GM18507 (cell line): ENCODE data around the gene PLEKHA1.

Experiments used
- DNase-seq: peaks from one replicate; pipeline ENCODE4 v3.0.0; 2011; ENCODE audit warnings: low read depth; ENCODE audit not compliant: insufficient read length; ENCODE audit errors: extremely low spot score
- FAIRE-seq: peaks from 2 replicates; lab custom pipeline; 2011; peaks lifted over from hg19 to GRCh38; lab: Jason Lieb, UNC

PLEKHA1 gene

DNA sequence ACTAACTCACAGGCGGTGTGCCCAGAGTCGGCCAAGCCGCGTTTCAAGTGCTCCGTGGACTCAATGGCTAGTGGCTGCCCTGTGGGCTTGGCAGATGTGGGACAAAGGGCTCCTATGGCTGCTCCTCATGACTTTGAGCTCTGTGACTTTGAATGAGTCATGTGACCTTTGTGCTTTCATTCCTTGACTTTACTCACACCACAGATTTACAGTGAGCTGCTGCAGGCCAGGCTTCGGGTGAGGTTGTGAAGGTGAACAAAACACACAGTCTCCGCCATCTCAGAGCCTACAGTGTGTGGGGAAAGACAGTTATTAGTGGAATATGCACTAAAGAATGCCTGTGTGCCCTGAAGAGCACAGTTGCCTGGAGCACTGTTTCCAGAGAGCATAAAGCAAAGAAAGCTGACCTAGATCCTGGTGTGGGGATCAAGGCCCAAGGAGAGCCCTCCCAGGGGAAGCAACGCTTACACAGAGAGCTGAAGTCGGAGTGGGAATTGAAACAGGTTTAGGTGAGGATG is 29.7 kb upstream of the PLEKHA1 start:
- FAIRE-seq: no peak

DNA sequence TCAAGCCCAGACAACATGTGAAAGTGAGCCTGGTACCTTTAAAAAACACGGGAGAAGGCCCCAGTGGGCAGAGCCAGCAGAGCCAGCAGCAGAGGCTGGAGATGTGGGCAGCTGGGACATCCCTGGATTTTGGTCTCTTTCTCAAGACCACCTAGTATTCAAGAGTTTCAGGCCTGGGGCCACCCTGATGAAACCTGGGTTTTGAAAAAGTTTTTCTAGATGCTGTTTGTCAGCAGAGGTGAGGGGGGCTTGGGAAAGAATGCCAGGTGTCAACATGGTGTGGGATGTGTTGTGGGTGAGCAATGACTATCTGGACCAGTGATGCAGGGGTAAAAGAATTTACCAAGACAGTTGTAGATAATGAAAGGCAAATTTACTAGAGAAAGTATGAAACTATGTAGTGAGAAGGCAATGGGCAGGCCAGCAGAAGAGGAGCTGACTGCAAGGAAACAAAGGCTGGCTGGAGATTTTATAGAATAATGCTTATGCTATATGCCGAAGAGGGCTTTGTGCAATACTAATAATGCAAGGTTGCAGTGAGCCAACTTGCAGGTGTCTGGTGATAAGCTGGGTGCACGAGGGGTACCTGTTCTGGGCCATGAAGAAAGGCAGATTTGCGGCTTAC is 28.1 kb upstream of the PLEKHA1 start:
- FAIRE-seq: no peak

More for the DNA sequence above, 29.7 kb upstream of the PLEKHA1 start:
- DNase-seq: no peak

DNA sequence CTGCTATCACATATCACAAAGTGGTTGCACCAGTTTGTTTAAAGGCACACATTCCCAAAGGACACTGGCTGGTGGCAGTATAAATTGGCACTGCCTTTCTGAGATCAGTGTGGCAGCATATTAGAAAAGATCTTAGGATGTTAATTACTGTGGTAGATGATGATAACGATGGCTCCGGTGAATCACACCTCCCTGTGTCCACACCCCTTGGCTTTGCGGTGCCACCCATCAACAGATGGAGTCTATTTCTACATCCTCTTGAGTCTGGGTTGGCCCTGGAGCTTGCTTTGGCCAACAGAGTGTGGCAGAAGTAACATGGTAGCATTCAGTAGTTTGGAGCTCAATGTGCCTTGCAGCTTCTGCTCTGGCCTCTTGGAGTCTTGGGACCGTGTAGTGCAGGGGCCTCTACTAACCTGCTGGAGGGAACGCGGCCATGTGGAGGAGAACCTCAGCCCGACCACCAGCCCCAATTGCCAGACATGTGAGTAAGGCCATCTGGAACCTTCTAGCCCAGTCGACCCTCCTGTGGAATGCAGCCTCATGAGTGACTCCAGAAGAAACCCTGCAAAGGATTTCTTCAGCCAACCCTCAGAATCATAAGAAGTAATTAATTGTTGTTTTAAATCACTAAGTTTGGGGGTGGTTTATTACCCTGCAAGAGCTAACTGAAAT is 27.2 kb upstream of the PLEKHA1 start:
- DNase-seq: no peak
- no peak for FAIRE-seq

More for the DNA sequence above, 28.1 kb upstream of the PLEKHA1 start:
- DNase-seq: no peak

DNA sequence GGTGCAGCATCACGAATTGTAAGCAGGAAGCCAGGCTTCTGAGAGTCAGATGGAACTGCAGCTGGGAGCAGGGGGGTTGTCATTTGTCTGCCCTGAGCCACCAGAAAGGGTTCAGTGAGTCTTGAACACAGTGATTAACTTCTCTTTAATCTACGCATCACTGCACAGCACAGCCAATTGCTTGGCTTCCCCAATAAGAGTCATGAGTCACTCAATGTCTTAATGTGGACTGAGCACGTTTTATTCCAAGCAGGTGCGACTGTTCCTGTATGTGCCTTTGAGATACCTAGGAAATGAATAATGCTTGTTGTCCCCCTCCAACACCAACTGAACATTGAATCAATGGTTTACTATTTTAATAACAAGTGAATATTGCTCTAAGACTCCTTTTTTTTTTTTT is 26.0 kb upstream of the PLEKHA1 start:
- FAIRE-seq (no peak), DNase-seq (no peak)

DNA sequence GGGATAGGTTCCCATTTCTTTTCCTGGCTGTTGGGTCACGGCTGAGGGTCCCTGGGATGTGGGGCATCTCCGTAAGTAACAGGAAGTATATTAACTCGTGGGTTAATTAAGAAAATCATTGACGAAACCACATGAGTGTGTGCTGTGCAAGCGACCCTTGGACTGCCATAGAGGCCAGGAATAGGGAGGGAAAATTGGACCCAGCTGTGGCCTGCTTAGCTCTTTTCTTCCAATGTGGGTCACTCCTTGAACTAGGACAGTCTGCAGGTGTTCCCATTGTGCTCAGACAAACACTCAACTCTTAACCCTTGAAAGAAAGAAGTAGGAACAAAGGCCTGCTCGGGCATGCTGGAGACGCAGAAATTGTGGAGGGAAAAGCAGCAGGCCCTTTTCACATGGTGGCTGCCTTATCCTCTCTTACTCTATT is 25.6 kb upstream of the PLEKHA1 start:
- DNase-seq: no peak
- FAIRE-seq: no peak

DNA sequence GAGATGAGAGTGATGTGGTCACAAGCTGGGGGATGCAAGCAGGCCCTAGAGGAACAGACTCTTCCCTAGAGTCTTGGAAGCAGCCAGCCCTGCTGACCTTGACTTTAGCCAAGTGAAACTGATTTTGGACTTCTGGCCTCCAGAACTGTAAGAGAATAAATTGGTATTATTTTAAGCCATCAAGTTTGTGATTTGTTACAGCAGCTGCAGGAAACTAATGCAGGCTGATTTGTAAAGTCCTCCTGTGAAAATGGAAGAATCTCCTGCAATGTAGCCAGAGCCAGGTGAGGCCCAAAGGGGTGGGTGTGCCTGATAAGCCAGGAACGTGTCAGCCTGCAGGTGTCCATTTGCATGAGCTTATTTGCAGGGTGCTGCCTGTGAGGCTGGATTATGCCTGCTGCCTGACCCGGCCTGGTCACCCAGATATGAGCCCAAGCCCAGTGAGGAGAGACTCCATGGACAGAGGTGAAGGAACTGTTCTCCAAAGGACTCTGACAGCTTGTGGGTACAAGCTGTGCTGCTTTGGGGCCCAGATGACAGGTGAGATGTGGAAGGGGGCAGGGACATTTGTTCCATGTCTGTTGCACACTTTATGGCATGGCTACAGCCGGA is 24.6 kb upstream of the PLEKHA1 start:
- DNase-seq: no peak
- FAIRE-seq: no peak

DNA sequence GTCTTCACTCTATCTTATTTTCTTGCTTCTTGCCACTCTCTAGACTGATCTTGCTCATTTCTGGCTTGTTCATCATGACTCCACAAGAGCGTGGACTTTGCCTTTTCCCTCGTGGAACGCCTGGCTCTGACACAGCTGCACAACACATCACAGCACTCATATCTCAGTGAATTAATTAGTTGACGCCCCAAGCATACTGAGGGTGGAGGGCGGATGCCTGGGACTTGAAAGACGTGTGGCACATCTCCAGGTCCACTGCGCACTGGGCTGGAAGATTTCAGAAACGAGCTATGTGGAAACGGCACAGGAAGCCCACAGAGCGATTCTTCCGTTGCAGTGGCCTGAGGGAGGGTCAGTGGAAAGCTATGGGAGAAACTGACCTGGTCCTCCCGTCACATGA is 23.6 kb upstream of the PLEKHA1 start:
- FAIRE-seq: no peak

DNA sequence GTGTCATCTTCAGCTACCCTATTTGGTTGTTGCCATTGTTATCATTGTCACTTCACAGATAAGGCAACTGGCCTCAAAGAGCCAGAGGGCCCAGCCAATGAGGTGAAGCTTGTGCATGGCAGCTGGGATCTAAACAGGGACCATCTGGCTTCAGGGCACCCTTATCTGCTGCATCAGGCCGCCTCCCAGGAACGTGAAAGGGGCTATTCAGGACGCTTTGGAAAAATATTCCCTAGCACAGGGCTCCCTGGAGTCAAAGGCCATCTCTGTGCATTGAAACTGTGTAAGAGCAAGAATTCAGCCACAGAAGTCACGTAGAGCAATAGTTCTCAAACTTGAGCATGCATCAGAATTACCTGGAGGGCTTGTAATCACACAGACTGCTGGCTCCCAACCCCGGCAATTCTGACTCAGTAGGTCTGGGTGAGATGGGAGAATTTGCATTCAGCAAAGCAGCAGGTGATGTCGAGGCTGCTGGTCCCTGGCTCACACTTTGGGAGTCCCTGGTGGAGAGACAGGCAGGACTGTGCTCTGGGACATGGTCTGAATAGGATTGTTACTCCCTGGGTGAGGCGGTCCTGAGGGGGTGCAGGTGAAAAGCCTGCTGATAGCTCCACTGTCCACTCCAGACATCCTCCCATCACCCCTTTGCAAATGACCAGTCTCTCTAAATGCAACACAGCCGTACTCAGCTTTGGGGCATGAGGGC is 21.5 kb upstream of the PLEKHA1 start:
- FAIRE-seq: no peak

More for the DNA sequence above, 23.6 kb upstream of the PLEKHA1 start:
- no peak for DNase-seq

DNA sequence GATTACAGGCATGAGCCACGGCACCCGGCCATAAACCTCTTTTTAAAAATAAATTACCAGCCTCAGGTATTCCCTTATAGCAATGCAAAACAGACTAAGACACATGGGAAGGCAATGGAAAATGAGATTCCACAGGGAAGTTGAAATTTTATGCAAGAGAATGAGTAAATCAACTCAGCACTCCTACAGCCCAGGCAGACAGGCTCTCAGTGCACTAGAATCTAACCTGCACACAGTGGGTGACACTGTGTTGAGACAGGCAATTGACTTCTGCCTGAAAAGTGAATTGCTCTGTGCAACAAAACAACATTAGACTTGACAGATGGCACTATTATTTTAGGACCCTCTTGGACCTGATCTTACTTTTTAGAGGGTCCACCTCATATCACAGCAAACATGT is 20.1 kb upstream of the PLEKHA1 start:
- DNase-seq: no peak
- FAIRE-seq: no peak

More for the DNA sequence above, 21.5 kb upstream of the PLEKHA1 start:
- DNase-seq: no peak

DNA sequence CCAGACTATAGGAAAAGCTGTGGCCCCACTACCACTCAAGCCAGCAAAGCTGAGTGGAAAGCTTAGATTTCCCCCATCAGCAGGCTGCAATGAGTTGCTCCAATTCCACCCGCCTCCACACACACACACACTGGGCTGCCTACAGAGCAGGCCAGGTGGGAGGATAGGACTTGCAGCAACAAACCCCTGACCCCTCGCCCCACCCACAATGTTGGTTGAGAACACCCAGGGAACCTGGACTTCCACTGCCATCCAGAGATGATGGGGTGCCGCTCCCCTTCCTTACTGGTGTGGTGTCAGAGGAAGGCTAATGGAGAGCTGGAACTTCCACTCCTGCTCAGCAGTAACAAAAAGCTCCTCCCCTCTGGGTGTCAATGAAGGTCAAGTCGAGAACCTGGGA is 16.8 kb upstream of the PLEKHA1 start:
- FAIRE-seq: no peak

DNA sequence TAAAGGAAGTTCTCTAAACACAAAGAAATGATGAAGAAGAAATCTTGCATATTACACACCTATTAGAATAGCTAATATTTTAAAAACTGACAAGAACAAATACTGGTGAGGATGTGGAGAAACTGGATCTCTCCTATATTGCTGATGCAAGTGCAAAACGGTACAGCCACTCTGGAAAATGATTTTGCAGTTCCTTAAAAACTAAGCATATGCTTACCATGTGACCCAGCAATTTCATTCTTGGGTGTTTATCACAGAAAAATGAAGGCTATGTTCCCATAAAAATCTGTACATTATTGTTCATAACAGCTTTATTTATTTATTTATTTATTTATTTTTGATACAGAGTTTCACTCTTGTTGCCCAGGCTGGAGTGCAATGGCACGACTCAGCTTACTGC is 14.9 kb upstream of the PLEKHA1 start:
- FAIRE-seq (no peak), DNase-seq (no peak)

More for the DNA sequence above, 16.8 kb upstream of the PLEKHA1 start:
- DNase-seq: no peak

DNA sequence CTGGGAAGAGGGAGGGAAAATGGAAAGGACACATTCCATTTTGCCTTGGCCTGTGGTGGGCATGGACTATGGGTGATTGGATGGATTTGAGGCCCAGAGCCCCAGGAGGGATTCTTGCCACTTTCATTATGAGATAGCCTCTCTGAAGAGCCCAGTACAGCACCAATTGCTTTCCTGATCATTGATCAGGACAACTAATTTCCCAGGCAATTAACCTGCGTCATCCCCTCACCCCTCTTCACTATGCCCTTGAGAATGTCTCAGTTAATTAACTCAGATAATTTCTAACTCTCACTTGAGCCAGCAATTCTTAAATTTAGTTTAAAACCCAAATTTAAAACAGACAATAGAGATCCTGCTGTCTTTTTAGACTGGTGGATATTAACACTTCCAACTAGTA is 13.5 kb upstream of the PLEKHA1 start:
- DNase-seq: no peak
- no peak for FAIRE-seq

DNA sequence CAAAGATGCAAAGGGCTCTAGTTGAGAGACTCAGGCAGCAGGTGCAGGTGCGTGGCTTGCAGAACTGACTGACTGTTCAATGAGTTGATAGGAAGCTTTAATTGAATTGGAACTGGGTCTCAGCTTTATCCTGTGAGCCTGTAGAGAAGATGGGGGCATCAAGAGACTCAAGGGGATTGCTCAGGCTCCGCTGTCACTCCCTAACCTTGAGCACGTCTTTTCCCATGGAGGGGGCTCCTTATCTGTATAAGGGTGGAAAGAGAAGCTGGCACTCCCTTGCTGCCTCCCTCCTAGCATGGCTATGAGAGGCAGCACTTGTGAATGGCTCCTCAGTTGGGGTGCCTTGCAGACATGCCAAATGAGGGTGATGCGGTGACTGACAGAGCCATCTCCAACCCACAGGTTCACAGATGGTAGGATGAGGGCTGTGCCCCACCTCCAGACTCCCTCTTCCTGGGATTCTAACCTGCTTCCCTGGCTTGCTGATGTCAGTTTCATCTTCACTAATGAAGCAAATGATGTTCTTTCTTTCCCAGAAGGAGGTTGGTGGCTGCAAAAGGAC is 12.4 kb upstream of the PLEKHA1 start:
- DNase-seq (no peak), FAIRE-seq (no peak)

DNA sequence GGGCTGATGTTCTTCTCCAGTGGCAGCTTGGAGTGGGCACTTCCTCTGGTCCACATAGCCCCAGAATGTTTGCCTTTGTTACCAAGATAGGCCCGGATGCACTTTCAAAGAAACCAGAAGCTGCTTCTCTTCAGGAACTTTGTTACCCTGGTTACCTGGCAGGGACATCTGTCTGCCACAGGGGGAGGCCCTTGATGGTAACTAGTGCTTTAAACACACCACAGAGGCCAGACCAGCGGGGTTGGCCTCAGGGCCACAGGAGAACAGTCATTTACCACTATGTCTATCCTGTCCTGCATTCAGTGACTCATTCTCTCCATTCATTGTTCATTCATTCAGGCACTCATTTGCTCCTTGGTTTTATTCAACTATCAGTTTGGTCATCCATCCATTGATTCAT is 11.9 kb upstream of the PLEKHA1 start:
- DNase-seq (no peak), FAIRE-seq (no peak)

DNA sequence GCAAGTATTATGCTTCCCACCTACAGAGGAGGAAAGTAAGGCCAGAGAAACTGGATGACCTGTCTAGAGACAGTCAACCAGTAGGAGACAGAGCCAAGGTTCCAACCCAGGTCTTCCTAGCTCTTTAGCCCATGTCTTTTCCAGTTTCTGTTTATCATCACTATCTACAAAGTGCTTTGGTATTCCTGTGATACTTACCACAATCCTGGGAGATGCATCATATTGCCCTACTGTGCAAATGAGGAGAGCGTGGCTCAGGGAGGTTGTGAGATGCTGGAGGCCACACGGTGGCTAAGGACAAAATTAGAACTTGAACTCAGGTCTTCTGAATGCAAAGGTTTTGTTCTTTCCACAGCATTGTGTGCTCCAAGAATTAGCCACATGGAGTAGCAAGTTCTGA is 11.2 kb upstream of the PLEKHA1 start:
- FAIRE-seq (no peak), DNase-seq (no peak)

DNA sequence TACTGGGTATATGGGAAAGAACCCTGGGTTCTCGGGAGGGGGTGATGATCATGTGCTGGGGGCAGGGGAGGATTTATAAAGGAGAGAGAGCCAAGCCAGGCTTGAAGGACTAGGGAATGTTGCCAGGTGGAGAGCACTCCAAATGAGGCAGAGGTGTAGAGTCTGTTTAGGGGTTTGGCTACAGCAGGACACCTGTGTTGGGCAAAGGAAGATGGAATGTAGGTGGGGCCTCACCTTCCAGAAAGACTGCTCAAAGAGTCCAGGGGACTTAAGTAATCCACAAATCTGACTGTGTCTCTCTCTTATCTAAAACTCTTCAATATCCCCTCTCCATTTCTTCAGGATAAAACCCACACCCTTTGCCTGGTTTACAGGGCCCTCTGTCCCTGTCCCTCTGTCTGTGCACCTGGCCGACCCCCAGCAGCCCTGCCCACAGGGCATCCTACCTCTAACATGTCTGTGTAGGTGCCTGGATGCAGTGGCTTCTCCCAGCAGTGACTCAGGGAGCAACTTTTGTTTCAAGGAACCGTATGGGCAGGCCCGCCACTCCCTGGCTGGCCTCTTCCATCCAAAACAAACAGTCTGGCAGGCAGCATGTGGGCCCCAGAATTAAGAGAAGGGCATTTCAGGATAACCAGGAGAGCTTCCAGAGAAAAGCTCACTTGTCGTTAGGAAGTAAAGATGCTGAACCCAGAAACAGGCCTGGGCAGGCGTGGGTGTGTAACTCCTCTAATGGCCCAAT is 10.6 kb upstream of the PLEKHA1 start:
- DNase-seq (no peak), FAIRE-seq (no peak)

DNA sequence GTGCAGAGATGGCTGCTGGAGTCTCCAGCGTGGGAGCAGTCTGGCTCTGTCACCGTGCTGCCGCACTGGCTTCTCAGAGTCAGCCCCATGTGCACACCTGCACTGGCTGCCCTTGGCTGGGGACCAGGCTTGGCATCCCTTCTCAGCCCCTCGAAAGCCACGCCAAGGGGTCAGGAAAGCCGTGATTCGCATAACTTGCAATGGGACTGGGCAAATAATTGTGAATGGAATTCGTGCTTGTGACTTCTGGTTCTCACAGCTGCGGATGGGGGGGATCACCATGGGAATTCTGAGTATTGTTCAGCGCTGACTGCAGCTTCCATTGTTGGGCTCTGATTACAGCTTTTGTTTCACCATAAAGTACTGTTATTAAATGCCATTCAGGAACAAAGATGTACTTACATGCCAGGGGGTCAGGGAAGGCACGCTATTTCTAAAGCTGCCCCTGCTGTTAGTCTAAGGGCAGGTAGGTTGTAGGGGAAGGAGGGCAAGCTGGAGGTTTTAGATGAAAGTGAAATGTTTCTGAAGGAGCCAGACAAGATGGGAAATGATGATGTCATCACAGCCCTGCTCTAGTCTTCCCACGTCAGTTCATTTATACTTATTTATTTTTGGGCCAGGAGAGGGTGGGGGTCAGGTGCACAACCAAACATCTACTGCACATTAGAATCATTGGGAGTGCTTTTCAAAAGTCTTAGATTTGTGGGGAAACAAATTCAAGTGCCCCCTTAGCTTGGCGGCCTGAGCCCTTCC is 5.8 kb upstream of the PLEKHA1 start:
- FAIRE-seq (no peak), DNase-seq (no peak)

DNA sequence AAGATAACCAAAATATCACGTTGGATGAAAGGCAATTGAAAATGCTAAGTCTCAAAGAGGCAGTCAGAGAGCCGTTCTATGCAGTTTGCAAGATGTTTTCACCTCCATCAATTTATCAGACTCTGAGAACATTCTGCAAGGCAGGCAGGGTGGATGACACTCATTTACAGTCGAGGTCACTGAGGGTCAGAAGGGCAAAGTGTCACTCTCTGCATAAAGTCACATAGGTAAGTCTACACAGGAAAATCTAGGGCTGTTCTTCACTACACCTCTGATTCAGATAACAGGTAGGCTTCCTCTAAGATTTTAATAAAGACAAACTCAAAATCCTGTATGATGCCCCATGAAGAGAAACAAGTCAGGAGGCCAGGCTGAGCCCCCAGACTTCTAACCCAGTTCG is 1.4 kb upstream of the PLEKHA1 start:
- no peak for DNase-seq
- FAIRE-seq: no peak

DNA sequence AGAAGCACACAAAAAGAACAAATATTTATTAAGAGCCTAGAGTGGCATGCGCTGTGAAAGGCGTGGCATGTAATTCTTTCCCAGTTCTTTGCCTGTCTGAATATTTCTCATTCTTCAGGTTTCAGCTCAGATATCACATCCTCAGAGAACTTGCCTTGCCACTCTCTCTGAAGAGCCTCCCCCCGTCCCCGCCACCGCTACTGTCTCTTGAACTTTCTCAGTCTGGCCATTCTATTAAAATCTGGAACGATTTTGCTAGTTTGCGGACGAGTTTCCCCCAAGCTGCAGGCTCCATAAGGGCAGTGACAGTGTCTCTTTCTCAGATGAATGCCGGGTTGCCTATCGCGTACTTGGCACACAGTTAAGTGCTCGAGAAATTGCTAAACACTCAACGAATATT is 787 bp upstream of the PLEKHA1 start:
- no peak for FAIRE-seq
- DNase-seq: no peak
